OCI-LY3 (cell line): ENCODE measurements around the gene FNBP1.

Experiments
- CTCF ChIP-seq: fragments of 200-600, 300-600 bp; sonication (generic); IDR thresholded peaks from 2 replicates; pipeline ENCODE4 v1.5.1; 2014; ENCODE audit warnings: antibody characterized with exemption, low read length, low read depth
- EZH2phosphoT487 ChIP-seq: fragments of 200-600 bp; shearing (Covaris generic); IDR thresholded peaks from 2 replicates; pipeline ENCODE4 v1.6.1; 2018; ENCODE audit warnings: antibody characterized with exemption, mixed run types, low read depth

GRCh38 chr9:129891569-129891968 is 151.4 kb downstream of the FNBP1 start:
- TF ChIP-seq CTCF: no peak
- no peak for TF ChIP-seq EZH2phosphoT487
